ENCODE data around the gene PCDHA10. TPM values are rescaled to one million over a fixed set of nuclear protein-coding genes. Genes with fewer than 3 reads are reported as not detected.
"Not testable (repeated sequence)": the region's sequence is repeated elsewhere in the genome, so short reads cannot be mapped to it uniquely, and the experiment has no call there.

Gene PCDHA10
- total and polyA plus RNA-seq, 2 of the 4 experiments (the other 2 are of a cell fraction) = under 0.01 to 0.02 TPM

GRCh38 chr5:140829511-140830501 is 25.9 kb upstream of the PCDHA10 start:
- H3K36me3 ChIP-seq (ENCODE audit: control insufficient read depth, insufficient read depth, low read length); H3K23ac ChIP-seq (ENCODE audit: low read depth, low read length); H3K27me3 ChIP-seq (ENCODE audit: control insufficient read depth, insufficient read depth, low read length); H3K56ac ChIP-seq (ENCODE audit: extremely low read depth, insufficient read depth, low read length); H4K91ac ChIP-seq (ENCODE audit: insufficient read depth, low read depth, low read length); H3K14ac ChIP-seq (replicated peaks; ENCODE audit: low read depth, low read length); H4K20me1 ChIP-seq (ENCODE audit: insufficient read depth, low read length); H3K9me3 ChIP-seq (ENCODE audit: control insufficient read depth, insufficient read depth, low read length); H3K4me3 ChIP-seq (ENCODE audit: insufficient read depth, low read depth, low read length); H3K4me1 ChIP-seq (ENCODE audit: control insufficient read depth, insufficient read depth, low read length); H2BK15ac ChIP-seq (ENCODE audit: low read depth, low read length); H3K4me2 ChIP-seq (ENCODE audit: low read depth, low read length); ATAC-seq (ENCODE audit: low read depth); H2BK20ac ChIP-seq (ENCODE audit: low read depth, low read length); DNase-seq; H3K18ac ChIP-seq (ENCODE audit: low read depth, low read length); in situ Hi-C loops (cut with MboI; ENCODE audit: low sequenced_read_pairs); H2AK9ac ChIP-seq (replicated peaks; ENCODE audit: low read depth, low read length, poor library complexity); CTCF ChIA-PET; H3K9me1 ChIP-seq (ENCODE audit: insufficient read depth, low read length); H2AK5ac ChIP-seq (ENCODE audit: low read depth, low read length); H3K79me1 ChIP-seq (ENCODE audit: low read depth in 1 of 2, low read length in 2 of 2); H3K27ac ChIP-seq (ENCODE audit: insufficient read depth, low read length); H2AFZ ChIP-seq (replicated peaks; ENCODE audit: low read length, poor library complexity); POLR2A ChIA-PET (ENCODE audit: unreplicated experiment); intact Hi-C loops (cut with micrococcal nuclease); H4K8ac ChIP-seq (ENCODE audit: low read depth in 2 of 2, low read length in 2 of 2); H3K9ac ChIP-seq (ENCODE audit: low read depth, low read length); dilution Hi-C loops (cut with HindIII; ENCODE audit: low sequenced_read_pairs, unreplicated experiment); H3K4ac ChIP-seq (ENCODE audit: low read depth, low read length); H2BK120ac ChIP-seq (ENCODE audit: low read depth, low read length); H2BK5ac ChIP-seq (ENCODE audit: low read depth, low read length, poor library complexity, severe bottlenecking); BruUV-seq (replicated peaks); H4K5ac ChIP-seq (ENCODE audit: low read depth, low read length): not testable (repeated sequence)
- WGBS, 2 experiments (ENCODE audit: extremely low coverage in 2 of 2, insufficient read length in 1 of 2) = 46% methylated on average over 49 of the region's 106 CpGs; no CpG with 5 or more reads in 1 of the 2 experiments
